Hepatocyte (in vitro differentiated cells): ENCODE data around the gene MYO1F. TPM values are rescaled to one million over a fixed set of nuclear protein-coding genes. Genes with fewer than 3 reads are reported as not detected.

Source experiments
- DNase-seq: peaks from one replicate; pipeline ENCODE4 v3.0.0-alpha.2; 2016; ENCODE audit warnings: low spot score
- H2AFZ ChIP-seq: fragments of 200-600 bp; sonication (generic); 2 replicates; pipeline ENCODE4 v1.6.0; 2016; ENCODE audit warnings: antibody characterized with exemption, mild to moderate bottlenecking
- H3K27ac ChIP-seq: fragments of 200-600 bp; sonication (generic); 2 replicates; pipeline ENCODE4 v1.5.1; 2016; ENCODE audit warnings: mild to moderate bottlenecking
- H3K27me3 ChIP-seq: fragments of 200-600 bp; sonication (generic); 2 replicates; pipeline ENCODE4 v1.6.1; 2016
- H3K36me3 ChIP-seq: fragments of 200-600 bp; sonication (generic); replicated peaks from 2 replicates; pipeline ENCODE4 v1.5.1; 2016; ENCODE audit warnings: low read depth; ENCODE audit not compliant: insufficient read depth
- H3K4me1 ChIP-seq: fragments of 200-600 bp; sonication (generic); 2 replicates; pipeline ENCODE4 v1.5.1; 2016; ENCODE audit warnings: mild to moderate bottlenecking, moderate library complexity; ENCODE audit not compliant: insufficient read depth
- H3K4me2 ChIP-seq: fragments of 200-600 bp; sonication (generic); 2 replicates; pipeline ENCODE4 v1.6.0; 2016
- H3K4me3 ChIP-seq: fragments of 200-600 bp; sonication (generic); 2 replicates; pipeline ENCODE4 v1.5.1; 2016; ENCODE audit warnings: mild to moderate bottlenecking
- H3K79me2 ChIP-seq: fragments of 200-600 bp; sonication (generic); 2 replicates; pipeline ENCODE4 v1.6.0; 2017; ENCODE audit warnings: mild to moderate bottlenecking
- H3K9me2 ChIP-seq: fragments of 200-600 bp; sonication (generic); replicated peaks from 2 replicates; pipeline ENCODE4 v1.6.0; 2017; ENCODE audit warnings: mild to moderate bottlenecking; ENCODE audit not compliant: insufficient read depth
- H3K9me3 ChIP-seq: fragments of 200-600 bp; sonication (generic); 2 replicates; pipeline ENCODE4 v1.5.1; 2016; ENCODE audit warnings: low read depth, mild to moderate bottlenecking
- H4K20me1 ChIP-seq: fragments of 200-600 bp; sonication (generic); 2 replicates; pipeline ENCODE4 v1.6.0; 2016; ENCODE audit warnings: mild to moderate bottlenecking; ENCODE audit not compliant: insufficient read depth, poor library complexity, severe bottlenecking
- EZH2 ChIP-seq: fragments of 200-600 bp; sonication (generic); IDR thresholded peaks from 2 replicates; pipeline ENCODE4 v1.6.1; 2016; ENCODE audit warnings: antibody characterized with exemption, mild to moderate bottlenecking, borderline replicate concordance
- EZH2phosphoT487 ChIP-seq: fragments of 200-600 bp; sonication (generic); IDR thresholded peaks from one replicate; pipeline ENCODE4 v1.6.1; 2018; ENCODE audit warnings: antibody characterized with exemption, mild to moderate bottlenecking, low read depth, moderate library complexity; ENCODE audit not compliant: unreplicated experiment, severe bottlenecking
- WGBS: methylation state at CpG from one replicate; pipeline ENCODE4 v1.1.6; 2016; ENCODE audit warnings: low lambda C conversion rate; ENCODE audit errors: missing lambda C conversion rate; 5-methylcytosine and 5-hydroxymethylcytosine counted together
- polyA plus RNA-seq: library from polyadenylated mRNA; unstranded; fragments of >200 nt; fragmentation: Nextera tagmentation; extraction: Ambion mirVana; gene quantifications from 2 replicates; pipeline ENCODE4 v1.2.1, GENCODE V29; 2016
- total RNA-seq: library from RNA; depleted of rRNA; stranded (reverse); fragments of >200 nt; gene quantifications from 2 replicates; pipeline ENCODE4 v1.2.3, GENCODE V29; 2014
- TF ChIP-seq, protein P1 (sequence below): fragments of 200-600 bp; sonication (generic); IDR thresholded peaks from 2 replicates; pipeline ENCODE4 v1.5.1; 2016; ENCODE audit warnings: antibody characterized with exemption, mild to moderate bottlenecking; ENCODE audit not compliant: poor library complexity

Gene MYO1F
- total and polyA plus RNA-seq, 2 experiments from 2014 or later = 0.13 to 1.0 TPM

- Histone ChIP-seq H3K27me3 (no peaks in the 10 kb centered on the region), H3K27ac (no peak overlapping the region), H4K20me1 (no peaks in the 10 kb centered on the region), H3K36me3 (no peaks in the 10 kb centered on the region), H3K9me2 (no peaks in the 10 kb centered on the region), H3K4me2 (no peak overlapping the region), H3K79me2 (no peaks in the 10 kb centered on the region), H3K9me3 (no peaks in the 10 kb centered on the region), H2AFZ (no peak overlapping the region), H3K4me3 (no peak overlapping the region), H3K4me1 (peaks cover 2% of the 10 kb centered on the region)
- WGBS = 98% methylated on average over 6 of the region's 6 CpGs
- TF ChIP-seq EZH2 (no peak), EZH2phosphoT487 (no peak)
- TF ChIP-seq, protein P1, sequence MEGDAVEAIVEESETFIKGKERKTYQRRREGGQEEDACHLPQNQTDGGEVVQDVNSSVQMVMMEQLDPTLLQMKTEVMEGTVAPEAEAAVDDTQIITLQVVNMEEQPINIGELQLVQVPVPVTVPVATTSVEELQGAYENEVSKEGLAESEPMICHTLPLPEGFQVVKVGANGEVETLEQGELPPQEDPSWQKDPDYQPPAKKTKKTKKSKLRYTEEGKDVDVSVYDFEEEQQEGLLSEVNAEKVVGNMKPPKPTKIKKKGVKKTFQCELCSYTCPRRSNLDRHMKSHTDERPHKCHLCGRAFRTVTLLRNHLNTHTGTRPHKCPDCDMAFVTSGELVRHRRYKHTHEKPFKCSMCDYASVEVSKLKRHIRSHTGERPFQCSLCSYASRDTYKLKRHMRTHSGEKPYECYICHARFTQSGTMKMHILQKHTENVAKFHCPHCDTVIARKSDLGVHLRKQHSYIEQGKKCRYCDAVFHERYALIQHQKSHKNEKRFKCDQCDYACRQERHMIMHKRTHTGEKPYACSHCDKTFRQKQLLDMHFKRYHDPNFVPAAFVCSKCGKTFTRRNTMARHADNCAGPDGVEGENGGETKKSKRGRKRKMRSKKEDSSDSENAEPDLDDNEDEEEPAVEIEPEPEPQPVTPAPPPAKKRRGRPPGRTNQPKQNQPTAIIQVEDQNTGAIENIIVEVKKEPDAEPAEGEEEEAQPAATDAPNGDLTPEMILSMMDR = no peak
- no peak for DNase-seq
Observed at GRCh38 chr19:8519388-8519787, 57.9 kb downstream of the MYO1F start.

DNA sequence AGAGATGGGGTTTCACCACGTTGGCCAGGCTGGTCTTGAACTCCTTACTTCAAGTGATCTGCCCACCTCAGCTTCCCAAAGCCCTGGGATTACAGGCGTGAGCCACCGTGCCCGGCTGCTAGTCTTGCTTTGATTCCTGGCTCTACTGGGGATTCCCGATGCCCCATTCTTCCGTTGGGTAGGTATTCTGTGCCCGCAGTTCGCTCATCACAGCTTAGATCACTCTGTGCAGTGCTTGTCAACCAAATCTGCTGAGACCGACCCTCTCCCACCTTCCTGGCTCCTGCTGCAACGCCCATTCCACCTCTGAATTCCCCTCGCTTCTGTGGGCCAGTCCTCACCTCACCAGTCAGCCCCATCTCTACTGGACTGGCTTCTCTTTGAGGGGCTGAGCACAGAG, 58.7 kb downstream of the MYO1F start:
- H3K4me1 ChIP-seq = peaks cover 5% of the 10 kb centered on the region
- no peaks in the 10 kb centered on the region for H4K20me1 ChIP-seq
- no peaks in the 10 kb centered on the region for H3K9me3 ChIP-seq
- H3K36me3 ChIP-seq = no peaks in the 10 kb centered on the region
- TF ChIP-seq, protein P1 = no peak
- no peak for TF ChIP-seq EZH2phosphoT487
- TF ChIP-seq EZH2 = no peak
- DNase-seq = no peak
- no peak overlapping the region for H3K4me3 ChIP-seq
- H3K27ac ChIP-seq = no peak overlapping the region
- H3K9me2 ChIP-seq = no peaks in the 10 kb centered on the region
- WGBS = 87% methylated on average over 11 of the region's 11 CpGs
- no peak overlapping the region for H3K4me2 ChIP-seq
- no peaks in the 10 kb centered on the region for H3K79me2 ChIP-seq
- H3K27me3 ChIP-seq = no peaks in the 10 kb centered on the region
- H2AFZ ChIP-seq = no peak overlapping the region

DNA sequence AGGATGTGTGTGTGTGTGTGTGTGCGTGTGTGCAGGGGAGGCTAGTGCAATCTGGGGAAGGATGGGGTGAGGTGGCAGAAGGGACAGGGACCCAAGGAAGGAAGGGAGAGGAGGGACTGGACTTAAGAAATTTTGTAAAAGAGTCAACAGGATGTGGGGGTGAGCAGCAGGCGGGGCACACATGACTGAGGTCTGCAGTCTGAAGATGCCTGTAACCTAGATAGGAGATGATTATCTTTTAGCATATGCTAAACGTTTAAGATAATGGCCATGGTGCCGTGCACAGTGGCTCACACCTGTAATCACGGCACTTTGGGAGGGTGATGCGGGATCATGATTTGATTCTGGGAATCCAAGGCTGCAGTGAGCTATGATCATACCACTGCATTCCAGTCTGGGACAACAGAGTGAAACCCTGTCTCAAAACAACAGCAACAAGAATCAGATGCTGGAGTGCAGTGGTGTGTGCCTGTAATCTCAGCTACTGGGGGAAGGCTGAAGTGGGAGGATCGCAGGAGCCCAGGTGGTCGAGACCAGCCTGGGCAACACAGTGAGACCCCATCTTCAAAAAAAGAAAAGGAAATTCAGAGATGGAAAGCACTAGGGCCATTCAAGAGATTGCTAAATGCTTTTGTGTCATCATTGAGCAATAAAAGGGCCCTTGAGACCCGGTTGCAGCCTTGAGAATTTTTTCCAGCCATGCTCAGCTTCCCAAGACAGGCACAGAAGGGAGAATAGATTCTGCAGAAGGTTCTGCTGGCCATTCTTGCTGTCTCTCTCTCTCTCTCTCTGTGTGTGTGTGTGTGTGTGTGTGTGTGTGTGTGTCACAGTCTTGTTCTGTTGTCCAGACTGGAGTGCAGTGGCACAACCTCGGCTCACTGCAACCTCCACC, 59.4 kb downstream of the MYO1F start:
- H3K36me3 ChIP-seq = no peaks in the 10 kb centered on the region
- 58% methylated on average over 10 of the region's 10 CpGs for WGBS
- TF ChIP-seq EZH2 (no peak), EZH2phosphoT487 (no peak)
- TF ChIP-seq, protein P1 = no peak
- no peak overlapping the region for H3K4me2 ChIP-seq
- H3K79me2 ChIP-seq = peaks cover 4% of the 10 kb centered on the region
- DNase-seq = no peak
- no peaks in the 10 kb centered on the region for H3K9me2 ChIP-seq
- H3K4me3 ChIP-seq = no peak overlapping the region
- no peaks in the 10 kb centered on the region for H3K27me3 ChIP-seq
- H2AFZ ChIP-seq = no peak overlapping the region
- no peak overlapping the region for H3K27ac ChIP-seq
- no peaks in the 10 kb centered on the region for H4K20me1 ChIP-seq
- no peaks in the 10 kb centered on the region for H3K9me3 ChIP-seq
- H3K4me1 ChIP-seq = peaks cover 11% of the 10 kb centered on the region
